Transverse colon (tissue), 4 donors: ENCODE measurements around the gene TMEM225.

Experiments used
- EP300 ChIP-seq: sonication (generic); formaldehyde crosslinking; IDR thresholded peaks from one replicate; pipeline ENCODE4 v1.6.1; 2017; ENCODE audit warnings: antibody characterized with exemption, low read depth
- POLR2A ChIP-seq: fragments of 450-650 bp; IDR thresholded peaks from one replicate; pipeline ENCODE4 v1.6.1; 2016; ENCODE audit warnings: antibody characterized with exemption, mild to moderate bottlenecking, moderate library complexity
- POLR2AphosphoS5 ChIP-seq, 3 donors: sonication (generic); formaldehyde crosslinking; IDR thresholded peaks; one replicate each; pipeline ENCODE4 v1.6.1; 2016; ENCODE audit warnings: antibody characterized with exemption in 3 of 3
- TF ChIP-seq, protein P1 (sequence below), 5 experiments: fragments of 200-600 bp in 3 of 5; fragments of 450-650 bp in 2 of 5; sonication (generic) in 3 of 5; IDR thresholded peaks; 1 replicate in 2 of 5; 2 replicates in 3 of 5; pipeline ENCODE4 v1.5.1; 2016 to 2017; ENCODE audit warnings: antibody characterized with exemption in 5 of 5, inconsistent platforms in 3 of 5, mild to moderate bottlenecking in 2 of 5, moderate library complexity in 1 of 5

GRCh38 chr11:123853038-123853437, 32.4 kb downstream of the TMEM225 start:
- no peak for TF ChIP-seq POLR2AphosphoS5 (IDR thresholded peaks at IDR 0.05)
- TF ChIP-seq, protein P1, sequence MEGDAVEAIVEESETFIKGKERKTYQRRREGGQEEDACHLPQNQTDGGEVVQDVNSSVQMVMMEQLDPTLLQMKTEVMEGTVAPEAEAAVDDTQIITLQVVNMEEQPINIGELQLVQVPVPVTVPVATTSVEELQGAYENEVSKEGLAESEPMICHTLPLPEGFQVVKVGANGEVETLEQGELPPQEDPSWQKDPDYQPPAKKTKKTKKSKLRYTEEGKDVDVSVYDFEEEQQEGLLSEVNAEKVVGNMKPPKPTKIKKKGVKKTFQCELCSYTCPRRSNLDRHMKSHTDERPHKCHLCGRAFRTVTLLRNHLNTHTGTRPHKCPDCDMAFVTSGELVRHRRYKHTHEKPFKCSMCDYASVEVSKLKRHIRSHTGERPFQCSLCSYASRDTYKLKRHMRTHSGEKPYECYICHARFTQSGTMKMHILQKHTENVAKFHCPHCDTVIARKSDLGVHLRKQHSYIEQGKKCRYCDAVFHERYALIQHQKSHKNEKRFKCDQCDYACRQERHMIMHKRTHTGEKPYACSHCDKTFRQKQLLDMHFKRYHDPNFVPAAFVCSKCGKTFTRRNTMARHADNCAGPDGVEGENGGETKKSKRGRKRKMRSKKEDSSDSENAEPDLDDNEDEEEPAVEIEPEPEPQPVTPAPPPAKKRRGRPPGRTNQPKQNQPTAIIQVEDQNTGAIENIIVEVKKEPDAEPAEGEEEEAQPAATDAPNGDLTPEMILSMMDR (IDR thresholded peaks at IDR 0.05), result no peak
- no peak for TF ChIP-seq POLR2A
- TF ChIP-seq EP300, result no peak
